Measurements from ENCODE around the gene RXFP1.
A peak's percentile ranks its signal among the peaks of the same experiment; 100 is the strongest.

The RXFP1 gene

DNA sequence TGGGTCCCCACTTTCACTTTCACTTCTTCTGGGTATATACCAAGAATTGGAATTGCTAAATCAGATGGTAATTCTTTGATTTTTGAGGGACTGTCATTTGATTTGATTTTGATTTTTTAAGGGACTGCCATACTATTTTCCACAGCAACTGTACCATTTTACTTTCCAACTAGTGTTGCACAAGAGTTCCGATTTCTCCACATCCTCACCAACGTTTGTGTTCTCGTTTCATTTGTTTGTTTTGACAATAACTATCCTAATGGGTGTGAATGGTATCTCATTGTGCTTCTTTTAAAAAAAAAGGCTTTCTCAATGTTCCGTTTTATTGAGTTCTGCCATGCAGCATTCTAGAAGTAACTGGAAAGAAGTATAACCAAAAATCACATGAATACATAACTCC lies 87.4 kb downstream of the RXFP1 start:
- Mint-ChIP-seq H3K4me1 (ENCODE audit: low read depth) (no peaks in the 10 kb centered on the region), H3K4me3 (no peak overlapping the region), H3K9me3 (no peaks in the 10 kb centered on the region), H3K27ac (no peak overlapping the region), H3K27me3 (ENCODE audit: low read depth) (peaks cover 6% of the 10 kb centered on the region), H3K36me3 (ENCODE audit: low read depth) (no peaks in the 10 kb centered on the region)
- no peak for DNase-seq (ENCODE audit: low spot score)

DNA sequence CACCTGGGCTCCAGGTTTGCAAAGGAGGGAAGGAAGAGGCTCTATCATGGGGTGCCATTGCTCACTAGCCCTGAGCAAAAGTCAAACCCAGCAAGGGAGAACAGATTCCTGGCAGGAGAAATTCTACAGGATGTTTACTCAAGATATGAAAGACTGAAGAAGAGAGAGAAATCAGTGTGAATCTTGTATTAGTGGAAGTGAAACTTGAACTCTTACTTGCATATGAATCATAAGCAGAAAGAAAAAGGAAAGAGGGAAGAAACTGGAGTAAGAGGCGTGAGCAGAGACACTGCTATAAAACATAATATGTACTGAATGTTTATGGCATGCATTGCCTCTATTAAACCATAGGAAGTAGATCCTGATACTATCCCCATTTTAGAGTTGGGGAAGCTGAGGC lies 89.1 kb downstream of the RXFP1 start:
- Mint-ChIP-seq H3K4me3 (no peak overlapping the region), H3K36me3 (ENCODE audit: low read depth) (no peaks in the 10 kb centered on the region), H3K27ac (no peak overlapping the region), H3K9me3 (no peaks in the 10 kb centered on the region), H3K27me3 (ENCODE audit: low read depth) (peaks cover 5% of the 10 kb centered on the region), H3K4me1 (ENCODE audit: low read depth) (no peaks in the 10 kb centered on the region)
- DNase-seq (ENCODE audit: low spot score) = no peak

DNA sequence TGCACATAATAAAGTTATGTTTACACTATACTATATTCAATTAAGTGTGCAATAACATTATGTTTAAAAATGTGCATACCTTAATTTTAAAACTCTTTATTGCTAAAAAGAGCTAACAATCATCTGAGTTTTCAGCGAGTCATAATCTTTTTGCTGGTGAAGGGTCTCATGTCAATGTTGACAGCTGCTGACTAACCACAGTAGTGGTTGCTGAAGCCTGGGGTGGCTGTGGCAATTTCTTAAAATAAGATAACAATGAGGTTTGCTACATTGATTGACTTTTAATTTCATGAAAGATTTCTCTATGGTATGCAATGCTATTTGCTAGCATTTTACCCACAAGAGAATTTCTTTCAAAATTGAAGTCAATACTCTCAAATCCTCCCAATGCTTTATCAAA lies 91.4 kb downstream of the RXFP1 start:
- H3K4me1 Mint-ChIP-seq (ENCODE audit: low read depth) = no peaks in the 10 kb centered on the region
- no peaks in the 10 kb centered on the region for H3K9me3 Mint-ChIP-seq
- H3K27ac Mint-ChIP-seq = no peak overlapping the region
- H3K4me3 Mint-ChIP-seq = no peak overlapping the region
- DNase-seq (ENCODE audit: low spot score) = no peak
- H3K27me3 Mint-ChIP-seq (ENCODE audit: low read depth) = peaks cover 7% of the 10 kb centered on the region
- H3K36me3 Mint-ChIP-seq (ENCODE audit: low read depth) = no peaks in the 10 kb centered on the region

DNA sequence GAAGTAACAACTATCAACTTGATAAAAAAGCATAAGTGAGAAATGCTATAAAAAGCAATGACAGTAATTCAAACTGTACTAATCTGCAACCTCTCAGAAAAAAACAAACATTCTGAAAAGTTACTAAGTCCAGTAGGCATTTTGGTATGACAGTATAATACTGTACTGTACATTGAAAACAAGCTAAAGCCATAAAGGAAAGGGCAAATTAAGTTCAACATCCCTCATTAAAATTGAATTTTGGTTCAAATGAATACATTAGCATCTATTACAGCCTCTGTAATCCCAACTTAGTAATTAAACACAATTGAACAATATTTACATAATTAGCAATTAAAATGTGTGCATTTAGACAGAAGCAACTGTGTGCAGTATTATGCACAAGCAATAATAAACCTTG lies 96.3 kb downstream of the RXFP1 start:
- Mint-ChIP-seq H3K36me3 (ENCODE audit: low read depth) (no peaks in the 10 kb centered on the region), H3K27ac (no peak overlapping the region), H3K4me3 (no peak overlapping the region), H3K27me3 (ENCODE audit: low read depth) (peaks cover 14% of the 10 kb centered on the region), H3K9me3 (no peaks in the 10 kb centered on the region), H3K4me1 (ENCODE audit: low read depth) (no peaks in the 10 kb centered on the region)
- DNase-seq (ENCODE audit: low spot score) = no peak

DNA sequence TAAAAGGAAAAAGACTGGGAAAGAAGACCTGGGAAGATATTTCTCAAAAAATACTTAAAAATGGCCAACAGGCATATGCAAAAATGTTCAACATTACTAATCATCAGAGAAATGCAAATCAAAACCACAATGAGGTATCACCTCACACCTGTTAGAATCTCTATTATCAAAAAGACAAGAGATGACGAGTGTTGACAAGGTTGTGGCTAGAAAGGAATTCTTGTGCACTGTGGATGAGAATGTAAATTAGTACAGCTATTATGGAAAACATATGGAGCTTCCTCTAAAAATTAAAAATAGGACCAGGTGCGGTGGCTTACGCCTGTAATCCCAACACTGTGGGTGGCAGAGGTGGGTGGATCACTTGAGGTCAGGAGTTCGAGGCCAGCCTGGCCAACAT lies 100.0 kb downstream of the RXFP1 start:
- peaks cover 18% of the 10 kb centered on the region for H3K27me3 Mint-ChIP-seq (ENCODE audit: low read depth)
- H3K4me1 Mint-ChIP-seq (ENCODE audit: low read depth) = no peaks in the 10 kb centered on the region
- H3K36me3 Mint-ChIP-seq (ENCODE audit: low read depth) = no peaks in the 10 kb centered on the region
- H3K27ac Mint-ChIP-seq = no peak overlapping the region
- H3K4me3 Mint-ChIP-seq = no peak overlapping the region
- H3K9me3 Mint-ChIP-seq = no peaks in the 10 kb centered on the region
- no peak for DNase-seq (ENCODE audit: low spot score)

DNA sequence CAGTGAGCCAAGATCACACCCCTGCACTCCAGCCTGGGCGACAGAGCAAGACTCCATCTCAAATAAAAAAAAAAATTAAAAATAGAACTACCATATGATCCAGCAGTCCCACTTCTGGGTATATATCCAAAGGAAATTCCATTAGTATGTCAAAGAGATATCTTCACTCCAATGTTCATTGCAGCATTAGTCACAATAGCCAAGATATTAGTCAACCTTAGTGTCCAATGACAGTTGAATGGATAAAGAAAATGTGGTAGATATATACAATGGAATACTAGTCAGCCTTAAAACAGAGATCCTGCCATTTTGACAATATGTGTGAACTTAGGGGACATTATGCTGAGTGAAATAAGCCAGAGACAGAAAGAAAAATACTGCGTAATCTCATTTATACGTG lies 100.6 kb downstream of the RXFP1 start:
- no peaks in the 10 kb centered on the region for H3K36me3 Mint-ChIP-seq (ENCODE audit: low read depth)
- peaks cover 18% of the 10 kb centered on the region for H3K27me3 Mint-ChIP-seq (ENCODE audit: low read depth)
- no peak for DNase-seq (ENCODE audit: low spot score)
- H3K9me3 Mint-ChIP-seq = no peaks in the 10 kb centered on the region
- H3K4me1 Mint-ChIP-seq (ENCODE audit: low read depth) = no peaks in the 10 kb centered on the region
- H3K4me3 Mint-ChIP-seq = no peak overlapping the region
- no peak overlapping the region for H3K27ac Mint-ChIP-seq

DNA sequence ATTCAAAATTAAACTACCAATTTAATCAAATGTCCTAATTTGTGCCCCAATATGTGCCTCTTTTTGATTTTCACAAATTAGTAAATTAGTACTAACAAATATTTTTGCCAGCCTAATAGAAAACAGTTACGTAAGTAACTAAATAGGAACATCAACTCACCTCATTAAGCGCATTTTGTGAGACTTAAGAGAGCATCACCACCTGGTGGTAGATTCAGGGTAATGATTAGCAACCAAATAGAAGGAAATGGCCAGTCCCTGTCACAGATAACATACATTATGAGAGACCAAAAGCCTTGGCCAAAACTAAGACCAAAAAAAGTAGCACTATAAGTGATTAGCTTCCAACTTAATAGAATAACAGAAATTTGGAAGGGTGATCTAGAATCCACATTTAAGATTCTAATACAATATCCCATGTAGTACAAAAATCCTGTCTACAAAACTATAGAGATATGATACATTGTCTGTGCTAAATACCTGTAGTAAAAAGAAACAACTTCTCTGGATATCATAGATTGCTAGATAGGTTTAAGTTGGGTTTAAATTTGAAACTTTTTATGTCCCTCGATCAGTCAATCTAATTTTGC lies 103.3 kb downstream of the RXFP1 start:
- no peaks in the 10 kb centered on the region for H3K4me1 Mint-ChIP-seq (ENCODE audit: low read depth)
- H3K36me3 Mint-ChIP-seq (ENCODE audit: low read depth) = no peaks in the 10 kb centered on the region
- no peaks in the 10 kb centered on the region for H3K9me3 Mint-ChIP-seq
- no peak overlapping the region for H3K4me3 Mint-ChIP-seq
- H3K27me3 Mint-ChIP-seq (ENCODE audit: low read depth) = peaks cover 7% of the 10 kb centered on the region
- no peak overlapping the region for H3K27ac Mint-ChIP-seq
- no peak for DNase-seq (ENCODE audit: low spot score)

DNA sequence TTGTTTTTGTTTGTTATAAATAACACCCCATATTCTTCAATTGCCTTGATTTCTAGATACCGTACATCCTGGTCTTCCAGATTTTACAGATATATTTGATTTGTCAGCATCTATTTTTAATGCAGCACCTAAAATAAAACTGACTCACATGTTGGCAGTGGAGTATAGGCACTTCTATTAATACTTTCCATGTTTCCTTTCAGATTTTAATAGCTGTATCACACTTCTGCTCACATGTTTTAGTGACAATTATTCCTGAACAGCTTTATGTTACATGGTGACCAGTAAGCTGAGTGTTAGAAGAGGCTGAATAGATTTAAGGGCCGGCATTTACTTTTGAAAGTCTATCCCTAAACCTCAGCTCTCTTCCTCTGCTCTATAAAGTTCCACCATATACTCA lies 103.9 kb downstream of the RXFP1 start:
- H3K36me3 Mint-ChIP-seq (ENCODE audit: low read depth) = no peaks in the 10 kb centered on the region
- DNase-seq (ENCODE audit: low spot score) = no peak
- peaks cover 7% of the 10 kb centered on the region for H3K27me3 Mint-ChIP-seq (ENCODE audit: low read depth)
- H3K9me3 Mint-ChIP-seq = no peaks in the 10 kb centered on the region
- no peak overlapping the region for H3K27ac Mint-ChIP-seq
- H3K4me3 Mint-ChIP-seq = no peak overlapping the region
- H3K4me1 Mint-ChIP-seq (ENCODE audit: low read depth) = no peaks in the 10 kb centered on the region

DNA sequence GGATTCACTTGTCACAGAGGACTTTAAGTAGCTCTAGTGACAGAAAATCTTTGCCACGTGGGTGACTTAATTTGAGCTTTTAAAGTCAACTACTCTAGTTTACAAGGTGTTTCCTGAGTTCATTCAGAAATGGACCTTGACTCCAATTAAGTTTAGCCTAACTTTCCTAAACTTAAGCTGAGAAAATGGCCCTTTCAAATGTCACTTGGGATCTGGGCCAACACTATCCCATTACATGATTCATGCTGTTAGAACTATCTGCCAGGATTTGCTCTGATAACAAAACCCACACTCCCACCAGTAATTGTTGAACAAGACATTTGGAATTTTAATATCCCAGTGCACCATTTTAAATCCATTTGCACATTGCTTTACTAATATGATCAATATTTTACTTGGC lies 109.2 kb downstream of the RXFP1 start:
- DNase-seq (ENCODE audit: low spot score) = no peak
- H3K4me1 Mint-ChIP-seq (ENCODE audit: low read depth) = no peaks in the 10 kb centered on the region
- peaks cover 2% of the 10 kb centered on the region for H3K27me3 Mint-ChIP-seq (ENCODE audit: low read depth)
- no peaks in the 10 kb centered on the region for H3K36me3 Mint-ChIP-seq (ENCODE audit: low read depth)
- no peak overlapping the region for H3K27ac Mint-ChIP-seq
- no peak overlapping the region for H3K4me3 Mint-ChIP-seq
- H3K9me3 Mint-ChIP-seq = no peaks in the 10 kb centered on the region

DNA sequence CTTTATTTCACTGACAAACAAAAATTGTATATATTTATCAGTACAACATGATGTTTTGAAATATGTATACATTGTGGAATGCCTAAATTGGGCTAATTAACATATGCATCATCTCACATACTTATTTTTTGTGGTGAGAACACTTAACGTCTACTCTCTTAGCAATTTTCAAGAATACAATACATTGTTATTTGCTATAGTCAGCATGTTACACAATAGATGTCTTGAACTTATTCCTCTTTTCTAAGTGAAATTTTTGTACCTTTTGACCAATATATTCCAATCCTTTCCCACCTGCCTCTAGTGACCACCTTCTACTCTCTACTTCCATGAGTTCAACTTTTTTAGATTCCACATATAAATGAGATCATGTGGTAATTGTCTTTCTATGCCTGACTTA lies 114.9 kb downstream of the RXFP1 start:
- Mint-ChIP-seq H3K27me3 (ENCODE audit: low read depth) (peaks cover 10% of the 10 kb centered on the region), H3K36me3 (ENCODE audit: low read depth) (no peaks in the 10 kb centered on the region), H3K4me3 (no peak overlapping the region), H3K27ac (no peak overlapping the region), H3K4me1 (ENCODE audit: low read depth) (no peaks in the 10 kb centered on the region), H3K9me3 (no peaks in the 10 kb centered on the region)
- DNase-seq (ENCODE audit: low spot score) = no peak

DNA sequence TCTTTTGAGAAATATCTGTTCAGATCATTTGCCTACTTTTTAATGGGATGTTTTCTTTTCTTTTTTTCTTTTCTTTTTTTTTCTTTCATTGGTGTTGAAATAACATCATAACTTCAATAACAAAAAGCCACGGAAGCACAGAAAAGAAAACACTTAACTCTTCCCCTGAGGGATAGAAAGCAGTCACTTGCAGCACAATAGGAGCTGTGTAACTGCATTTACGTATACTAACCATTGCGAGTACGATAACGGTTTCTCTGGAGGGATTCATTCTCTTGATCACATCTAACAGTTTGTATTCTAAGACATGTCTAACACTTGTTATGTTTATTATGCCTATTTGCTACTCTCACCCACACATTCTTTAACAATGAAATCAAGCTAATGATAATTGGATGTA lies 122.7 kb downstream of the RXFP1 start:
- peaks cover 6% of the 10 kb centered on the region for H3K27me3 Mint-ChIP-seq (ENCODE audit: low read depth)
- no peaks in the 10 kb centered on the region for H3K36me3 Mint-ChIP-seq (ENCODE audit: low read depth)
- H3K9me3 Mint-ChIP-seq = no peaks in the 10 kb centered on the region
- H3K27ac Mint-ChIP-seq = no peak overlapping the region
- no peak for DNase-seq (ENCODE audit: low spot score)
- no peaks in the 10 kb centered on the region for H3K4me1 Mint-ChIP-seq (ENCODE audit: low read depth)
- no peak overlapping the region for H3K4me3 Mint-ChIP-seq

DNA sequence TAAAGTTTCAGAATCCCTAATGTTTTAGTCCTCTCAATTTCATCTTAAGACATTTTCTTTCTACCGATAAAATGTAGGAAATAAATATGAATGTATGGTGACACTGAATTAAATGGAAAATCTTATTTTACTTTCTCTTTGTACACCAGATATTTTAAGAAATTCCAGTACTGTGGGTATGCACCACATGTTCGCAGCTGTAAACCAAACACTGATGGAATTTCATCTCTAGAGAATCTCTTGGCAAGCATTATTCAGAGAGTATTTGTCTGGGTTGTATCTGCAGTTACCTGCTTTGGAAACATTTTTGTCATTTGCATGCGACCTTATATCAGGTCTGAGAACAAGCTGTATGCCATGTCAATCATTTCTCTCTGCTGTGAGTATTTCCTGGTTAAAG lies 123.1 kb downstream of the RXFP1 start:
- Mint-ChIP-seq H3K27ac (no peak overlapping the region), H3K4me3 (no peak overlapping the region), H3K36me3 (ENCODE audit: low read depth) (no peaks in the 10 kb centered on the region), H3K27me3 (ENCODE audit: low read depth) (peaks cover 6% of the 10 kb centered on the region), H3K9me3 (no peaks in the 10 kb centered on the region), H3K4me1 (ENCODE audit: low read depth) (no peaks in the 10 kb centered on the region)
- DNase-seq (ENCODE audit: low spot score) = no peak

DNA sequence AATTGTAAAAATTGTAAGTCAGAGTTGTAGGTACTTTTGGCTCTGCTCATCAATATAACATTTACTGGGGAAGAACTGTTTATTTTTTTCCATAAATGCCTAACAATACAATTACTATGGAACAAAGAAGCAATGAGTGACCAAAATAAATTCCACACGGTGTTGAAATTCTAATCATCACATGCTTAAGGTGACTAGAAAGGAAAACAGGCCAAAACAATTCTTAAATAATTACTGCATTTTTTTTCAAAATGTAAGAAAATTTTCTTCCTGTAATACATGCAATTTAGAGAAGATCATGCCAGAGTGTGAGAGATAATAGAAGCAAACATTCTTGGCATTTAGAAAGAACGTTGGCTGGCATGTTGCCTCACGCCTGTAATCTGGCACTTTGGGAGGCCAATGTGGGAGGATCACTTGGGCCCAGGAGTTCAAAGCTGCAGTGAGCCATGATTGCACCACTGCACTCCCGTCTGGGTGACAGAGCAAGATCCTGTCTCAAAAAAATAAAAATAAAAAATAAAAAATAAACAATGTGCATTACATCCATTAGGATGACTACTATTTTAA lies 127.5 kb downstream of the RXFP1 start:
- Mint-ChIP-seq H3K27me3 (ENCODE audit: low read depth) (peaks cover 6% of the 10 kb centered on the region), H3K4me3 (no peak overlapping the region), H3K4me1 (ENCODE audit: low read depth) (peaks cover 3% of the 10 kb centered on the region), H3K27ac (no peak overlapping the region), H3K9me3 (no peaks in the 10 kb centered on the region), H3K36me3 (ENCODE audit: low read depth) (no peaks in the 10 kb centered on the region)
- DNase-seq (ENCODE audit: low spot score) = no peak

DNA sequence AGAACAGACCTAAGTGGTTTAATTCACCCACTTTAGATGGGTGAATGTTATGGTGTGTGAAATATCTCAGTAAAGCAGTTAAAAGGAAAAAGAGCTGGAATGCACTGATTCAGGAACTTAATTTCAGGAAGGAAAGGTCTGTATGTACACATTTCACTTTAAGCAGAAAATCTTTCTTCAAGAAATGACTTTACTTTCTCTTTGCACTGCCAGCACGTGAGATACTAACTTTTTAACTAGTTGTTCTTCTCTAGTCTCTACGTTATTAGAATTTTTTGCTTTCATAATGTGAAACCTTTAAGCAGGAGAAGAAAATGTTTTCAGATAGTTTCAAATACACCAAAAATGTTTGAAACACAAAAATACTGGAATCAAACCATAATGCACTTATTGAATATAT lies 131.2 kb downstream of the RXFP1 start:
- Mint-ChIP-seq H3K4me1 (ENCODE audit: low read depth) (peaks cover 3% of the 10 kb centered on the region), H3K36me3 (ENCODE audit: low read depth) (no peaks in the 10 kb centered on the region), H3K27me3 (ENCODE audit: low read depth) (no peaks in the 10 kb centered on the region), H3K4me3 (peak overlapping the region; percentile 48), H3K27ac (no peak overlapping the region), H3K9me3 (no peaks in the 10 kb centered on the region)
- DNase-seq (ENCODE audit: low spot score) = no peak

DNA sequence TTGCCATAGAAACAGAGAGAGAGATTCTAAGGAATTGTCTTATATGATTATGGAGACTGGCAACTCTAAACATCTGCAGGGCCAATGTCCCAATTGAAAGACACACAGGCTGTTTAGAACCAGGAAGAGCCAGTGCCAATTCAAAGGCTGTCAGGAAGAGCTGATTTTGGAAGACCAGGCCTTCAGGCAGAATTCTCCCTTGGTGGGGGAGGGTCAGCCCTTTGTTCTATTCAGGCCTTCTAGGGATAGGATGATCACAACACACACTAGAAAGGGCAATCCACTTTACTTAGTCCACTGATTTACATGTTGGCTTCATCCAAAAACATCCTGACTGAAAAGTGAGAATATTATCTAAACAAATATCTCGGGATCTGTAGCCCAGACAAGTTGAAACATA lies 134.8 kb downstream of the RXFP1 start:
- Mint-ChIP-seq H3K4me1 (ENCODE audit: low read depth) (peaks cover 3% of the 10 kb centered on the region), H3K27ac (no peak overlapping the region), H3K9me3 (no peaks in the 10 kb centered on the region), H3K27me3 (ENCODE audit: low read depth) (no peaks in the 10 kb centered on the region), H3K36me3 (ENCODE audit: low read depth) (no peaks in the 10 kb centered on the region), H3K4me3 (no peak overlapping the region)
- no peak for DNase-seq (ENCODE audit: low spot score)
